Trophoblast cell (in vitro differentiated cells and primary cell): Measurements from ENCODE around the gene TMEM209.

Experiments
- DNase-seq, 2 donors: peaks; one replicate each; pipeline ENCODE4 v3.0.0-alpha.2; 2016
- H2AFZ ChIP-seq: 2 replicates; pipeline ENCODE4 v1.6.1; 2013; ENCODE audit warnings: low read length, moderate library complexity, mild to moderate bottlenecking; ENCODE audit not compliant: insufficient read depth, poor library complexity
- H2AK5ac ChIP-seq: 2 replicates; pipeline ENCODE4 v1.6.1; 2013; ENCODE audit warnings: mild to moderate bottlenecking, low read length
- H2BK120ac ChIP-seq: 2 replicates; pipeline ENCODE4 v1.6.1; 2013; ENCODE audit warnings: low read length, mild to moderate bottlenecking, moderate library complexity; ENCODE audit not compliant: insufficient read depth, poor library complexity
- H2BK12ac ChIP-seq: 2 replicates; pipeline ENCODE4 v1.6.1; 2013; ENCODE audit warnings: mild to moderate bottlenecking, low read length, moderate library complexity
- H2BK5ac ChIP-seq: 2 replicates; pipeline ENCODE4 v1.6.1; 2013; ENCODE audit warnings: low read length, low read depth, moderate library complexity, mild to moderate bottlenecking; ENCODE audit not compliant: poor library complexity
- H3K14ac ChIP-seq: 2 replicates; pipeline ENCODE4 v1.6.1; 2013; ENCODE audit warnings: mild to moderate bottlenecking, low read length
- H3K18ac ChIP-seq: 2 replicates; pipeline ENCODE4 v1.6.1; 2013; ENCODE audit warnings: mild to moderate bottlenecking, low read length
- H3K23ac ChIP-seq: 2 replicates; pipeline ENCODE4 v1.6.1; 2013; ENCODE audit warnings: low read length
- H3K27ac ChIP-seq: 2 replicates; pipeline ENCODE4 v1.5.1; 2013; ENCODE audit warnings: low read depth, mild to moderate bottlenecking, inconsistent platforms, low read length, moderate library complexity
- H3K27me3 ChIP-seq: 2 replicates; pipeline ENCODE4 v1.6.1; 2013; ENCODE audit warnings: inconsistent platforms, mild to moderate bottlenecking, low read length, moderate library complexity; ENCODE audit not compliant: insufficient read depth
- H3K36me3 ChIP-seq, 2 experiments: 1 replicate in 1 of 2; 2 replicates in 1 of 2; pipeline ENCODE4 v1.6.1; 2013; ENCODE audit warnings: low read length in 2 of 2, mild to moderate bottlenecking in 2 of 2, moderate library complexity in 1 of 2; ENCODE audit not compliant: insufficient read depth in 2 of 2, control insufficient read depth in 1 of 2
- H3K4ac ChIP-seq: 2 replicates; pipeline ENCODE4 v1.6.1; 2013; ENCODE audit warnings: low read depth, mild to moderate bottlenecking, low read length, moderate library complexity
- H3K4me1 ChIP-seq, 2 experiments: 1 replicate in 1 of 2; 2 replicates in 1 of 2; pipeline ENCODE4 v1.6.1; 2013; ENCODE audit warnings: low read length in 2 of 2, mild to moderate bottlenecking in 2 of 2, moderate library complexity in 1 of 2; ENCODE audit not compliant: insufficient read depth in 2 of 2, control insufficient read depth in 1 of 2
- H3K4me2 ChIP-seq: 2 replicates; pipeline ENCODE4 v1.6.1; 2013; ENCODE audit warnings: inconsistent platforms, mild to moderate bottlenecking, low read length, moderate library complexity
- H3K4me3 ChIP-seq: 2 replicates; pipeline ENCODE4 v1.5.1; 2013; ENCODE audit warnings: mild to moderate bottlenecking, low read depth, low read length, inconsistent platforms
- H3K79me1 ChIP-seq: one replicate; pipeline ENCODE4 v1.6.1; 2013; ENCODE audit warnings: low read length
- H3K79me2 ChIP-seq: 2 replicates; pipeline ENCODE4 v1.6.1; 2013; ENCODE audit warnings: low read length, mild to moderate bottlenecking; ENCODE audit not compliant: control insufficient read depth, insufficient read depth, poor library complexity
- H3K9ac ChIP-seq: 2 replicates; pipeline ENCODE4 v1.6.1; 2013; ENCODE audit warnings: mild to moderate bottlenecking, low read length
- H3K9me3 ChIP-seq: 2 replicates; pipeline ENCODE4 v1.6.1; 2013; ENCODE audit warnings: low read depth, mild to moderate bottlenecking, control low read depth, inconsistent platforms, low read length; ENCODE audit not compliant: insufficient read depth
- H4K12ac ChIP-seq: 2 replicates; pipeline ENCODE4 v1.6.1; 2013; ENCODE audit warnings: low read depth, mild to moderate bottlenecking, low read length, moderate library complexity
- H4K8ac ChIP-seq: 2 replicates; pipeline ENCODE4 v1.6.1; 2013; ENCODE audit warnings: low read depth, mild to moderate bottlenecking, low read length, moderate library complexity
- H4K91ac ChIP-seq: one replicate; pipeline ENCODE4 v1.6.1; 2013; ENCODE audit warnings: low read depth, mild to moderate bottlenecking, low read length, moderate library complexity
- WGBS: extraction: QIAGEN DNeasy Blood & Tissue Kit; methylation state at CpG from one replicate; pipeline ENCODE4 v1.1.7; 2013; ENCODE audit warnings: missing lambda C conversion rate; ENCODE audit not compliant: insufficient read length, insufficient coverage; ENCODE audit errors: extremely low coverage; 5-methylcytosine and 5-hydroxymethylcytosine counted together

The TMEM209 gene

DNA sequence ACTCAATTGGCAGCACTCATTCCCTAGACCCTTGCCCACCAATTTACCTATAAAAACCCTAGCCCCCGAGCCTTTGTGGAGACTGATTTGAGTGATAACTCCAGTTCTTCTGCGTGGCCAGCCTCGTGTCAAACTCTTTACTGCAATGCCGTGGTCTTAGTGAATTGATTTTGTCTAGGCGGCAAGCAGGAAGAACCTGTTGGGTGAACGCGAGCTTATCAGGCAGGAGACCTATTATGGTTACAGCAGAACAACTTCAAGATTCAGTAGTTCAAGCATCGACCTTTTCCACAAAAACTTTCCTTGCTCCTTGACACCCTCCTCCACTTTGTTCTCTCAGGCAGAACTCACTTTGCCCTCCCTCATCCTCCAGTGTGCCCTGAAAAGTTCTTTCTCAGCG, 14.7 kb upstream of the TMEM209 start:
- H4K12ac ChIP-seq: no peak overlapping the region
- H3K4me1 ChIP-seq: peaks cover 0 to 5% of the 10 kb centered on the region in 2 experiments
- H3K23ac ChIP-seq: no peak overlapping the region
- no peak overlapping the region for H3K4me3 ChIP-seq
- peak overlapping the region; percentile 14 for H3K27ac ChIP-seq
- no peak overlapping the region for H3K4me2 ChIP-seq
- no peak overlapping the region for H2BK5ac ChIP-seq
- DNase-seq: peak in 1 of 2 donors; percentile 61
- no peak overlapping the region for H3K4ac ChIP-seq
- H3K9ac ChIP-seq: no peak overlapping the region
- WGBS: no CpG with 5 or more reads among the region's 9 CpGs
- H4K91ac ChIP-seq: no peak overlapping the region
- H3K79me2 ChIP-seq: no peaks in the 10 kb centered on the region
- no peak overlapping the region for H3K14ac ChIP-seq
- no peak overlapping the region for H4K8ac ChIP-seq
- H2AFZ ChIP-seq: no peak overlapping the region
- H3K79me1 ChIP-seq: no peaks in the 10 kb centered on the region
- no peak overlapping the region for H2BK120ac ChIP-seq
- no peak overlapping the region for H2BK12ac ChIP-seq
- no peaks in the 10 kb centered on the region for H3K27me3 ChIP-seq
- H3K9me3 ChIP-seq: no peaks in the 10 kb centered on the region
- no peak overlapping the region for H3K18ac ChIP-seq
- no peak overlapping the region for H2AK5ac ChIP-seq
- H3K36me3 ChIP-seq: no peaks in the 10 kb centered on the region

DNA sequence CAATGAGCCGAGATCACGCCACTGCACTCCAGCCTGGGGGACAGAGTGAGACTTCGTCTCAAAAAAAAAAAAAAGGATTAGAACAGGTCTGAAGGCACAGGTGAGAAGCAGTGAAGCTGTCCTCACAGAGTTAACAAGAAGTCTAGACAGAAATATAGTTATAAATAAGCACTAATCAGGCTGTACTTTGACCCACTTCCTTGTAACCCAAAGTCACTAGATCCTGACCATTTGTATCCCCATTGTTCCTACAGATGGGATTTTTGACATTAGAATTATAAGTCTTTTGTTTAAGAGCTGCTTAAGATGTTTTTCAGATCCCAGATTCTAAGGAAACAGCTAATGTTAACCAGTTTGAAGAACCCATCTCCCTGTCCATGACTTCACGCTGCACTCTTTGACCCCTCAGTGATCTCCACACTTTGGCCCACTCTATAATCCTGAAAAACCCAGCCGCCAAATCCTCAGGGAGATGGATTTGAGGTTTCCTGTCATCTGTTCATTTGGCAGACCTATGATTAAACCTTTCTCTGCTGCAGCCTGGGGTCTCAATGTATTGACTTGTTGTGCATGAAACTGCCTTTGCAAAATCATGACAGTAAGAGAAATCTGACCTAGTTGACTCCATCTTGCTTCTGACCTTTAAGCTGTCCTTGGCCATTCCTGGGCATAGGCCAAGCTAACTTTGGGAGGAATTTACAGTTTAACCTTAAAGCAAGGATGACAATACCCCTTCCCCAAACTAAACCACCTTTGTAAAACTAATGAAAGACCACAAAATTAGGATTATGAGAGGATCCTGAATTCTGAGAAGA, 13.8 kb upstream of the TMEM209 start:
- Histone ChIP-seq H3K27me3 (no peaks in the 10 kb centered on the region), H3K4me1 (peaks cover 0 to 5% of the 10 kb centered on the region in 2 experiments), H3K4me3 (no peak overlapping the region), H4K12ac (no peak overlapping the region), H3K36me3 (no peaks in the 10 kb centered on the region), H3K9ac (no peak overlapping the region), H3K4me2 (no peak overlapping the region), H3K4ac (no peak overlapping the region), H3K27ac (no peak overlapping the region), H3K79me2 (no peaks in the 10 kb centered on the region), H3K9me3 (no peaks in the 10 kb centered on the region), H3K79me1 (no peaks in the 10 kb centered on the region), H2AK5ac (no peak overlapping the region), H2BK120ac (no peak overlapping the region), H3K14ac (no peak overlapping the region), H3K18ac (no peak overlapping the region), H4K8ac (no peak overlapping the region), H4K91ac (peak overlapping the region; percentile 8), H2AFZ (no peak overlapping the region), H2BK5ac (no peak overlapping the region), H2BK12ac (no peak overlapping the region), H3K23ac (no peak overlapping the region)
- no CpG with 5 or more reads among the region's 5 CpGs for WGBS
- no peak for DNase-seq

DNA sequence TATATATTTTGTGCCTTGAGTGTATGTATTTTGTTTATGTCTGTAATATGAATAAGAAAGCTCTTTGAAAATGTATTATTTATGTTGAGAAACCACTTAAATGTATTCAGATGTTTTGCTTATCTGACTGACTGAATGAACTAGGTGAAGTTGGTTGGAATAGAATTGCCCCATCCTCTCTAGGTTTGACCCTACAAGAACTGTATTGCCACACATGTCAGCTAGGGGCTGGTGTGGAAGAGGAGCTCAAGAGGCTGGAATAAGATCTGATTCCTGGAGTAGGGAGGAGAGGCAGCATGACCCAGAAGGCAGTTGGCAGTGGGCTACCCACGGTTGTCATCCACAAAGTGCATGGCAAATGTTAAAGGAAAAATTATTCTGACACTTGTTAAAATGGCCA, 11.5 kb upstream of the TMEM209 start:
- Histone ChIP-seq H3K4ac (no peak overlapping the region), H4K91ac (no peak overlapping the region), H3K4me2 (no peak overlapping the region), H3K4me1 (peaks cover 0 to 5% of the 10 kb centered on the region in 2 experiments), H2AK5ac (no peak overlapping the region), H3K79me1 (no peaks in the 10 kb centered on the region), H2AFZ (no peak overlapping the region), H3K27me3 (no peaks in the 10 kb centered on the region), H2BK120ac (no peak overlapping the region), H3K27ac (no peak overlapping the region), H4K8ac (no peak overlapping the region), H3K14ac (no peak overlapping the region), H3K79me2 (no peaks in the 10 kb centered on the region), H3K9ac (no peak overlapping the region), H3K4me3 (no peak overlapping the region), H2BK5ac (no peak overlapping the region), H3K36me3 (no peaks in the 10 kb centered on the region), H3K23ac (no peak overlapping the region), H3K18ac (no peak overlapping the region), H2BK12ac (no peak overlapping the region), H3K9me3 (no peaks in the 10 kb centered on the region), H4K12ac (no peak overlapping the region)
- no CpG with 5 or more reads among the region's 1 CpG for WGBS
- no peak for DNase-seq

DNA sequence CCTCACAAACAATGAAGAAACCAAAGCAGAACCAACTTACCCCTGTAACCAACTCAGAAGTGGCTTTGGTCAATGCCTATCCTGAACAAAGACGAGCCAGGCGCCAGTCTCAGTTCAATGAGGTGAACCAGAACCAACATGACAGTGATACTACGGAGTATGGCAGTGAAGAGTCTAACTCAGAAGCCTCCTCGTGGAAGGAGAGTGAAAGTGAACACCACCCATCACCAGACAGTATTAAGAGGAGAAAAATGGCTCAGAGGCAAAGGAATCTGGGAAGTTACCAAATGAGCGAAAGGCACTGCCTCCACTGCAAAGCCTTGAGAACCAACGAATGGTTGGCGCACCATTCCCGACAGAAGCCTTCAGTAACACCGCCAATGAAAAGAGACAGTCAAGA, 10.8 kb upstream of the TMEM209 start:
- H3K4me2 ChIP-seq: no peak overlapping the region
- H3K14ac ChIP-seq: no peak overlapping the region
- no peak overlapping the region for H2BK12ac ChIP-seq
- no peak overlapping the region for H2BK5ac ChIP-seq
- H4K8ac ChIP-seq: no peak overlapping the region
- no peak overlapping the region for H2AK5ac ChIP-seq
- no peak overlapping the region for H2BK120ac ChIP-seq
- WGBS: no CpG with 5 or more reads among the region's 9 CpGs
- H3K4me1 ChIP-seq: peaks cover 0 to 5% of the 10 kb centered on the region in 2 experiments
- no peaks in the 10 kb centered on the region for H3K79me2 ChIP-seq
- H3K9ac ChIP-seq: no peak overlapping the region
- H3K4ac ChIP-seq: no peak overlapping the region
- no peaks in the 10 kb centered on the region for H3K27me3 ChIP-seq
- no peak overlapping the region for H2AFZ ChIP-seq
- H4K91ac ChIP-seq: no peak overlapping the region
- no peak overlapping the region for H3K27ac ChIP-seq
- no peak overlapping the region for H4K12ac ChIP-seq
- H3K36me3 ChIP-seq: no peaks in the 10 kb centered on the region
- no peak for DNase-seq
- H3K4me3 ChIP-seq: no peak overlapping the region
- no peaks in the 10 kb centered on the region for H3K9me3 ChIP-seq
- no peak overlapping the region for H3K18ac ChIP-seq
- no peak overlapping the region for H3K23ac ChIP-seq
- no peaks in the 10 kb centered on the region for H3K79me1 ChIP-seq
